NT2/D1 (cell line): ENCODE results near the gene ASCL1.

ENCODE experiments used
- SUZ12 ChIP-seq: IDR thresholded peaks from 2 replicates; pipeline ENCODE4 v1.6.1; 2011; ENCODE audit not compliant: insufficient read length, insufficient read depth; ENCODE audit errors: extremely low read depth
- YY1 ChIP-seq: IDR thresholded peaks from 2 replicates; pipeline ENCODE4 v1.6.1; 2011; ENCODE audit not compliant: insufficient read length, insufficient read depth
- ZNF274 ChIP-seq: IDR thresholded peaks from 2 replicates; pipeline ENCODE4 v1.6.1; 2011; ENCODE audit warnings: mild to moderate bottlenecking, low read depth, low read length

DNA sequence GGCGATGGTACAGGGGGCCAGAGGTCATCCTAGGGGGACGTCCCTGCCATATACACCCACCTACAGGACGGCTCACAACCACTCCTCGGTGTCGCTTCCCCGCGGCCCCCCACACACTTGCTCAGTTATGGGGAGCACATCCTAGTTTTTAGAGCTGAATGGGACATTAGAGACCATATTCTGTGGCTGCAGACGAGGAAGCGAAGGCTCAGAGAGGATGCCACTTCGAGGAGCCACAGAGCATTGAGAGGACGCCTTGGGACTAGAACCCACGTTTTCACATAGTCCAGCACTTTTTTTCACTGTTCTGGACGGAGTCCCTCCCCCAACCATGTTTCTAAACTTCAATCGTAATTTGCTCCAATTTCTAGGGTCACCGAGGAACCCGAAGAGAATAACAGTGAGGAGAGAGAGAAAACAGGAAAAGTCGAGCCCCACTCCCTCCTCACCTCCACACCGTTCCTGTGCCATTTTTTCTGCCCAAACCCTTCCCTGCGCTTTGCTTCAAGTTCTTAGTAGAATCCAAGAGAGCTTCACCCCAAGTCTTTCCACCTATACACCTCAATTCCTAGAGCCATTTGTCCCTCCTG is 641 bp upstream of the ASCL1 start:
- TF ChIP-seq YY1, result no peak
- no peak for TF ChIP-seq ZNF274
- TF ChIP-seq SUZ12, result no peak
